Measurements from ENCODE around the gene IGHMBP2.

The IGHMBP2 gene

DNA sequence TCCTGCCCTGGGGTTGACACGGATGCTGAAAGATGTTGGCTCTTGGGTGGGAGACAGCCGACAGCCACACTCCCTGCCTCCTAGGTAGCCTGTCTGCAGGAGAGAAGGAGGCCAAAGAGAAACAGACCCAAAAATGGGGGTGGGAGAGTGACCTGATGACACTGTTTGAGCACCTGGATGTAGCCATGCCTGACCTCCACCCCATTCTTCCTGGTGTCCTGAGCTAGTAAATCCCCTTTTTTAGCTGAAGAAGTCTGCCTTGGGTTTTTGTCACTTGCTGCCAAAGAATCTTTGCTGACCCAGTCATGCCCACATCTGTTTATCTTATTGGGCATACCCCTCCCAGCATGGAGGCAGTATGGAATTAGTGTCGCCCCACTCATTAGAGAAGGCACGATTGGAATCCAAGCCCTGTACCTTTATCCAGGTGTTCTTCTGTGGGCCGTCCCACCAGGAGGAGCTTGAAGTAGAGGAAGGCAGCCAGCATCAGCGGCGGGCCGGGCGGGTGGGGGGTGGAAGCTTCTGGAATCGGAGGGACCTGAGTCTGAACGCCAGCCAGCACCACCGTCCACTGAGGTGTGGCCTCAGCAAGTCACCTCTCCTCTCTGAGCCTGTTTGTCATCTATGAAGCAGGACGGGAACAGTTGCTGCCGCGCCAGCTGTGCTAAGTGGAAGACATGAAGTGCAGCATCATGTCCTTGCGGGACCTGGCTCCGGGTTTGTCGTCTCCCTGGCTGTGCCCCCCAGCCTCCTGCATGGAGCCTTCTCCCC is 37.8 kb downstream of the IGHMBP2 start:
- no peak for DNase-seq

DNA sequence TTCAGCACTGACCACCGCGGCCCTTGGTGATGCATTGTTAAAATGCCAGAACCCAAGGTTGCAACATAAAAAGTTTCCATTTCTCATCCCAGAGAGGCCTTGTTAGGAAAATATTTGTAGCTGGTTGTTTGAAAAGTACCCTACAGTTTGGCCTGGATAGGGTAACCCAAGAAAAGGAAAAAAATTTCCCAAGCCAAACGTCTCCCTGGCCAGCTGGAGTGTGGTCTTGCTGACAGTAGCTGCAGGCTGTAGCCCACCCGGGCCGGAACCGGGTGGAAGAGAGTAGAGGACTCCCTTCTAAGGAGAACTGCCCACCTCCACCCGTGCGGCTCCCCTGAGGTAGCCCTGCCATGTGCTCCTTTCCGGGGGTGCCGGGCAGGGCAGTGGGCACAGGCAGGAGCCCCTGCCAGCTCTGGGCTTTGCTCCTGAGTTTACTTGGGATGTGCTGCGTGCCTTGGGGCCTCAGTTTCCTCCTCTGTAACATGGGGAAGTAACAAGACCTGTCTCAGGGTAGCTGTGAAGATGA is 38.5 kb downstream of the IGHMBP2 start:
- no peak for DNase-seq

DNA sequence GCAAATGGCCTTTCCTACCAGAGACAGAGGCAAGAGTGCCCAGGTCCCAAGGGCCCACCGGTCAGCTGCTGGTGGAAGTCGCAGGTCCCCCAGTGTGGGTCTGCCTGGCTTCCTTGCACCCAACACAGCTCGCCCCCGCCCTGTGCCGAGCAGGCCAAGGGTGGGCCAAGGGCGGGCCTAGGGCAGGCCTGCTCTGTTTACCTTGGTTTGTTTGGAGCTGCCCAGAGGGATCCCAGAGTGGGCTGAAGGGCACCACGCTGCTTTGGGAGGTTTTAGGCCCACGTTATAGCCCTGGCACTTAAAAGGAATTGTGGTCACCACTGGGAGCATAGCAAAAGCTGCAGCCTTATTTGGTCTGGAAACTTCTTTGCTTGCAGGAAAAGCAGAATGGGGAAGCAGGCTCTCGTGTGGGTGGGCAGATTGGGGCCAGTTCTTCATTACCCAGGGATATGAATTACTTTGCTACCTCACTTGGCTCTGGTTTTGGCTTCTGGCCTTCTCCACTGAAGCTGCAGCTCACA is 39.1 kb downstream of the IGHMBP2 start:
- no peak for DNase-seq

DNA sequence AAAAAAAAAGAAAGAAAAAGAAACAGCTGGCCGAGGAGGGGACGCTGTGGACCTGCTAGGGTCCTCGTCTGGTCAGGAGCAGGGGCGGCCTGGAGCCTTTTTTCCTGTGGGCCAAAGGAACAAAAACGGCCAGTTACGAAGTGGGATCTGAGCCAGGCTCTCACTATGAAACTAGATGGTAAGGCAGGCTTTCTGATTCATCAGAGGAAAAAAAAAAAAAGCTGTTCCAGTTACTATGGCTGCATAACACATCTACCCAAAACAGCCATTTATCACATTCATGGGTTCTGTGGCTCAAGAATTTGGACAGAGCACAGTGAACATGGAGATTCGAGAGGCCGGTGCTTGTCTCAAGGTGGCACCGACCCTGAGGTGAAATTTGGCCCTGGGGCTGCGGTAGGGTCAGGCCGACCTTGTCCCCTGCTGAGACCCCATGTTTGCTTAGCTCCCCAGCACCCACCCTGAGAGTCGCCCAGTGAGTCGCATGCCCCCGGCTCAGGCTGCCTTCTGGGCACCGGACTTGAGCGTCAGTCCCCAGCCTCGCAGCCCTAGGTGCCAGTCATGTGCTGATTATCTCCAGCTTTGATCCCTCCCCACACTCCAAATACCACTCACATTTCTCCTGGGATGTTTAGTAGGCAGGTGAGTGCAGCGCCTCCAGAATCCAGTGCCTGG is 42.9 kb downstream of the IGHMBP2 start:
- peak; percentile 72 for DNase-seq

GRCh38 chr11:68947151-68947550 is 43.5 kb downstream of the IGHMBP2 start:
- DNase-seq, result no peak

- peak; percentile 51 for DNase-seq
These were observed 44.8 kb downstream of the IGHMBP2 start for GRCh38 chr11:68948496-68948895.

DNA sequence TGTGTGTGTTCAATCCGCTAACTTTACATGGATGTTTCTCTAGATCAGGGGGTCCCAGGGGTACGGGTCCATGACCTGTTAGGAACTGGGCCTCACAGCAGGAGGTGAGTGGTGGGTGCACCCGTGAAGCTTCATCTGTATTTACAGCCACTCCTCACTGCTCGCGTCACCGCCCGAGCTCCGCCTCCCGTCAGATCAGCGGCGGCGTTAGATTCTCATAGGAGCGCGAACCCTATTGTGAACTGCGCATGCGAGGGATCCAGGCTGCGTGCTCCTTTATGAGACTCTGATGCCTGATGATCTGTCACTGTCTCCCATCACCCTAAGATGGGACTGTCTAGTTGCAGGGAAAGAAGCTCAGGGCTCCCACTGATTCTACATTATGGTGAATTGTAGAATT is 45.2 kb downstream of the IGHMBP2 start:
- DNase-seq, result no peak

DNA sequence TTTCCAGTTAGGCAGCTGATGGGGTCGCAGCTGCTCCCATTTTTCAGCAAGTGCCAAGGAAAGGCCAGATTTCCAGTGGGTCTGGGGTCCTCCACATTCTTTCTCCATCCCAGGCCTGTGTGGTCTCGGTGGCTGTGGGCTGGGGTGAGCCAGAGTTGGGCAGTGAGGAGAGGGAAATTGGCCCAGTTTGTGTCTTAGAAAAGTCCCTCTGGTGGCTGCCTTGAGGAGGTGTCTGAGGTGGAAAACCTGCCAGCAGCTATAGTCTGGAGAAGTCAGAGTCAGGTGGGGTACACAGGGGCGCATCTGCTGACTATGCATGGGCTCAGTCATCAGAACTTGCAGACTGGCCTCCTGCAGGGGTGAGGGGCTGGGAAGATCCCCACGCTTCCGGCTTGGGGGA is 46.6 kb downstream of the IGHMBP2 start:
- DNase-seq, result no peak

GRCh38 chr11:68950762-68951161 is 47.1 kb downstream of the IGHMBP2 start:
- no peak for DNase-seq

GRCh38 chr11:68954836-68955606 is 51.3 kb downstream of the IGHMBP2 start:
- peak; percentile 13 for DNase-seq

DNA sequence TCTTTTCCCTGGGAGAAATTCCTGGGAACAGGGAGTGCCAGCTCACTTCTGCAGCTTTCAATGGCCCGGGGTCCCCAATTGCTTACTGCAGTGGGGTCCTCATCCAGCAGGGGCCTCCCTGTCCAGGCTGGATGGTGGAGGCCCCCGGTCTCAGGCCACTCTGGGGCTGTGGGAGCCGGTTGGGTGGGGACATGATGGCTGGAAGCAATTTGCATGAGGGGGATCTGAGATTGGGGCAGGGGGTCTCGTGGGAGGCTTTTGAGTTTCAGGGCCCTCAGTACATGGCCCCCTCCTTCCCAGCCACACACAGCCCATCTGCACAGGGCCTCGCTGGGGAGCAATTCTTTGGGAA is 51.9 kb downstream of the IGHMBP2 start:
- DNase-seq, result no peak

- no peak for DNase-seq
These were observed 52.5 kb downstream of the IGHMBP2 start for GRCh38 chr11:68956142-68956541.

GRCh38 chr11:68956547-68957254 is 53.0 kb downstream of the IGHMBP2 start:
- DNase-seq, result no peak

DNA sequence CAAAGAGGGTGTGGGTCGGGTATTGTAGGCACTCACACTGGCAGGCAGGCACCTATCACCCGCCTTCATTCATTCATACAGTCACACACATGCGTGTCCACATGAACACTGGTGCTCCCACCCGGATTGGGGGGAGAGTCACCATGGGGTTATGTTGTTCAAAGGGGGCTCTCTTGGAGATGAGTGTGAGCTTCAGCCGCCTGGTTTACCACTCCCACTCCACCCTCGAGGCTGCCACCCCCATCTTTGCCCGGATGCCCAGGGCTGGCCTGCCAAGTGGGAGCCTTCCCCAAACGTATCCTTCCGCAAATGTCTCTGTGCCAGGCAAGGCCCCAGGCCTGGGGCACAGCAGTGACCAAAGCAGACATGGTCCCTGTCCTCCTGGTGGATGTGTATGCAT is 54.5 kb downstream of the IGHMBP2 start:
- DNase-seq, result no peak

GRCh38 chr11:68959465-68960293 is 56.0 kb downstream of the IGHMBP2 start:
- no peak for DNase-seq

DNA sequence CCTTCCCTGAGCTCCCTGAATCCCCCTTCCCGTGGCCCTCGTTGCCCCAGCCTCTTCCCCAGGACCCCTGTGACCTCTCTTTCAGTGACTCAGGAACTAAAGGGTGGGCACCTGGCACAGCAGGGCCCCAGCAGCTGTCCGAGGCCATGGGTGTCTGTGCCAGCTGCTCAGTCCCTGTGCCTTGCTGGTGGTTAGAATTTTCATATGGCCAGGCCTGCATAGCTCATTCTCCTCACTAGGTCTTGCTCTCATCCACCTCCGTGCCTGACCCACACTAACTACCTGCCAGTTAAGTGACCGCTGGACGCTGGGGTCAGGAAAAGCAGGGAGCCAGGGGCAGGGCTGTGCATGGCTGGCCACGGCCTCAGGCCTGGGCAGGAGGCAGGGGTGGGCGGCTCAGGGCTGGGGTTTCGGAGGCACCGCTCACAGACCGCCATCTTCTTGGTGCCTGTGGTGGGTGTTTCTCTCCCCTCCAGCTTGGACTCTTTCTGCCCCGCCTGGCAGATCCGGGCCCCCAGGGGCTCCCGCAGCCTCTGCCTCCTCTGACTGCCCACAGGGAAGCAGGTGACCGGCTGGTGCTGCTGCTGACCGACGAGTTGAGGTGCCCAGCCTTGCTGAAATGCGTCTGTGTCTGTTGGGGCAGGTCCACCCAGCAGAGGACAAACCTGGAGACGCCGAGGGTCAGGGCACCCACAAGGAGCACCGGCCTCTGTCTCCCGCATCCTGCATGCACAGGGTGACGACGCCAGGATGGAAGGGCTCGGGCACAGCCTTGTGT is 56.8 kb downstream of the IGHMBP2 start:
- no peak for DNase-seq

DNA sequence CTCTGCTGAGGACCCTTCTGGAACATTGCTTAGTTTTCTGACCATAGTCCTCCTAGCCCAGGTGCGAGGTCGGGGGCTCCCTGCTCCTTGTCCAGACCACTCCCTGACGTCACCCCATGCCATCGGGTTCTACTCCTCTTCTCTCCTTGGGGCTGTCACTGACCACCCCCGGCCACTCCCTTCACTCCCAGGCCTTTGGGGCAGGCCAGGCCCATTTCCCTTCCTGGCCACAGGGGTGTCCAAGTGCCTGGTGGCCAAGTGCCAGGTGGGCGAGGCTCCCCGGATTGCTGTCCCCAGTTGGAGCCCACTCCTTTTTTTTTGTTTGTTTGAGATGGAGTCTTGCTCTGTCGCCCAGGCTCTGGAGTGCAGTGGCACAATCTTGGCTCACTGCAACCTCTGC is 57.6 kb downstream of the IGHMBP2 start:
- DNase-seq, result no peak

DNA sequence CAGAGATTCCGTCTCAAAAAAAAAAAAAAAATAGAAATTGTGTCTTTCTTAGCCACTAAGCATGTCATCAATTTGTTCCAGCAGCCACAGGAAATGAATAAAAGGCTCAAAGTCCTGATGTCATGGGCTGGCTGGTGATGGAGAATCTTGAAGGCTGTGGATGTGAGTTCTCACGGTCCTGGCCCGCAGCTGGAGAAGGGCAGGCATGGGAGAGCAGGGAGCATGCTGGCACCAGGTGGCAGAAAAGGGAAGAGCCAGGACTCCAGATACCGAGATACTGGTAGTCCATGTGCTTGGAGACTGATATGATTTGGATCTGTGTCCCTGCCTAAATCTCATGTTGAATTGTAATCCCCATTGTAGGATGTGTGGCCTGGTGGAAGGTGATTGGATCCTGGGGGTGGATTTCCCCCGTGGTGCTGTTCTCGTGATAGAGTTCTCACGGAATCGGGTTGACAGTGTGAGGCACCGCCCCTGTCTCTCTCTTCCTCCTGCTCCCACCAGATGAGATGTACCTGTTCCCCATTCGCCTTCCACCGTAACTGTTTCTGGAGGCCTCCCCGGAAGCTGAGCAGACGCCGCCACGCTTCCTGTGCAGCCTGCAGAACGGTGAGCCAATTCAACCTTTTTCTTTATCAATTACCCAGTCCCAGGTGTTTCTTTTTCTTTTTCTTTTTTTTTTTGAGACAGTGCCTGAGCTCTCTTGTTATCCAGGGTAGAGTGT is 59.0 kb downstream of the IGHMBP2 start:
- DNase-seq, result peak; percentile 26

GRCh38 chr11:68963779-68964178 is 60.1 kb downstream of the IGHMBP2 start:
- DNase-seq, result no peak
